Right renal cortex interstitium (tissue), 3 donors: ENCODE results near the gene TCEAL8. TPM values are rescaled to one million over a fixed set of nuclear protein-coding genes. Genes with fewer than 3 reads are reported as not detected.
"Not testable (repeated sequence)": the region's sequence is repeated elsewhere in the genome, so short reads cannot be mapped to it uniquely, and the experiment has no call there.

Experiments
- DNase-seq, 3 donors: peaks; one replicate each; pipeline ENCODE4 v3.0.0-alpha.2; 2013; ENCODE audit warnings: low read depth in 3 of 3, low spot score in 2 of 3
- polyA plus RNA-seq, 3 donors: library from polyadenylated mRNA; unstranded; fragments of 120-200 nt; gene quantifications; one replicate each; pipeline ENCODE4 v1.2.1, GENCODE V29; 2013; ENCODE audit not compliant: insufficient read length in 3 of 3

The TCEAL8 gene, protein sequence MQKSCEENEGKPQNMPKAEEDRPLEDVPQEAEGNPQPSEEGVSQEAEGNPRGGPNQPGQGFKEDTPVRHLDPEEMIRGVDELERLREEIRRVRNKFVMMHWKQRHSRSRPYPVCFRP
- polyA plus RNA-seq = 100 to 1,000 TPM; 163 to 171 (median 164) TPM

DNA sequence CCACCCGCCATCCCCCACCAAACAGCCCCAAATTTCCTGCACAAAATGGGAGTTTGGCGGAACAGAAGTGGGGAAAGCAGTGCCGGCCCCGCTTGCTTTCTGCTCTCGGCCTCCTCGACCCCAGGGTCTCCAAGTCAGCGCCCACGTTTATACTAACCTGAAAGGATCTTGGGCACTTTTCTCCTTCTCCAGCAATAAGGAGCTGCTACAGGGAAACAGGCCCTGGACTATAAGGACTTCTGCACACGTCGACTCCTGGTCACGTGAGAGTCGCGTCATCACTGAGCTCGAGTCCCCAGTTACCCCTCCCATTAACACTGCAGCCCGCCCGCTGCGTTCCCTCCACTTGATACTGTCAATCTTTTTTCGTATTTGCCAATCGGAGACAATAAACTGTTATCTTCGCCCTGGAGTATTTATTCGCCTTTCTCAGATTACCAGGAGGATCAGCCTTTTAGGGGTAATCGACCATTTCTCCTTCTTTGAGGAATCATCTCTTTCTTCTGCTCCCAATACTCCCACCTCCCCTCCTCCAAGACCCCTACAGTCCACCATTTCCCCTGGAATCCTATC is at the start of gene TCEAL8:
TCEAL8 (minus strand) TSS at position 235 of the 573 bp plus-strand sequence. CDS start 1,176 bp downstream, outside the sequence.
- DNase-seq = peak in 1 of 3 donors; percentile 64

DNA sequence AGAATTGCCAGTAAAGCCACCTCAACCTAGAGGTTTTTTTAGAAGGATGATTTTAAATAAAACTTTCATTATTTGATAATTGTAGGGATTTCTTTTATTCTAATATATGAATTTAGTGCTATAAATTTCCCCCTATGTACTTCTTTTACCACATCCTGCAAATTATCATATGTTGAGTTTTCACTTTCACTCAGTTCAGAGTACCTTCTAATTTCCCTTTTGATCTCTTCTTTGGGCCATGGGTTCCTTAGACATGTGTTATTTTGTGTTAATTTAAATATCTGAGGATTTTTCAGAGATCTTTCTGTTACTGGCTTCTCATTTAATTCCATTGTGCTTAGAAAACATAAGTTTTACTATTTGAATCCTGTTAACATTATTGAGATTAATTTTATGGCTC is 49.8 kb upstream of the TCEAL8 start:
- no peak for DNase-seq

DNA sequence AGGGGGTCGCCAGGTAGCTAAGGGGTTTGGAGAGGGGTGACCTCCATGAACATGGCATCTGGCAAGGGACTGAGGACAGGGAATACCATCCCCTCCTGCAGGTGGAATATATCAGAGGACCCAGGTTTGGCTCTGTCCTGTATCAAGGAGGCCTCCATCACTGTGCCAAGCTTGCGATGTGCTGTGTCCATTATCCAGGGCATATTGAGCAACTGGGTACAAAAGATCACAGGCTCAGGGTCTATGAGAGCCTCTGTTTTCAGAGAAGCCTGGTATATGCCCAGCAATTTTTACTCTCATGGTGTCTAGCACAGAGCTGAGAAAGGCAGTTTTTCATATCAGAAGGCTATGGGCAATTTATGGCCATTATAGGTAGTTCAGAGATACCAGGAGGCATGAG is 38.2 kb upstream of the TCEAL8 start:
- DNase-seq = no peak

DNA sequence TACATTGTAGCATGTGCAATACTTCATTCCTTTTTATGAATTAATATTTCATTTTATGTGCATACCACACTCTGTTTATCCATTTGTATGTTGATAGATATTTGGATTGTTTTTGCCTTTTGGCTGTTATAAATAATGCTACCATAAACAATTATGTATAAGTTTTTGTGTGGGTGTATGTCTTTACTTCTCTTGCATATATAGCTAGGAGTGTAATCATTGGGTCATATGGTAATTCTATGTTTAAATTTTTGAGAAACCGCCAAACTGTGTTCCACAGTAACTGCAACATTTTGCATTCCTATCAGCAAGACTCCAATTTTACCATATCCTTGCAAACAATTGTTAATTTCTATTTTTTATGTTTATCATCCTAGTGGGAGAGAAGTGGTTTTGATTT is 24.7 kb upstream of the TCEAL8 start:
- DNase-seq = no peak

DNA sequence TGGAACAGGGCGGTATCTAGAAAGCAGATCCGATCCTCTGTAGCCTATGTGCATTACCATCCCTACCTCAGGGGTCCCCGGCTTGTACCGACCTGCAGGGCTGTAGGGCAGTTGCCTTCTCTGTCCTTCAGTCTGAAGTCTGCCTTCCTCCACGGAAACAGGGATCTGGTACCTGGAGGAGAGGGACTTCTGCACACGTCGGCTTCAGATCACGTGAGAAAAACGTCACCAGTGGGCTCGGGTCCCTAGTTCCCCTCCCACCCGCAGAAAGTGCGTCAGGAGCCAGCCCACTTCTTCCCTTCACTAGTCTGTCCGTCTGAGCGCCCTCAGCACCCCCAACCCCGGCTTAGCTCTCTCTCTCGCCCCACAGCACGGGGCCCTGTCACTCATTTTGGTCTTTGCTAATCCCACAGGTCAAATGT is 21.6 kb upstream of the TCEAL8 start, which contains the start of gene TCEAL5:
TCEAL5 (minus strand) TSS at position 170 of the 422 bp plus-strand sequence. CDS start 2,187 bp downstream, outside the sequence.
- no peak for DNase-seq

DNA sequence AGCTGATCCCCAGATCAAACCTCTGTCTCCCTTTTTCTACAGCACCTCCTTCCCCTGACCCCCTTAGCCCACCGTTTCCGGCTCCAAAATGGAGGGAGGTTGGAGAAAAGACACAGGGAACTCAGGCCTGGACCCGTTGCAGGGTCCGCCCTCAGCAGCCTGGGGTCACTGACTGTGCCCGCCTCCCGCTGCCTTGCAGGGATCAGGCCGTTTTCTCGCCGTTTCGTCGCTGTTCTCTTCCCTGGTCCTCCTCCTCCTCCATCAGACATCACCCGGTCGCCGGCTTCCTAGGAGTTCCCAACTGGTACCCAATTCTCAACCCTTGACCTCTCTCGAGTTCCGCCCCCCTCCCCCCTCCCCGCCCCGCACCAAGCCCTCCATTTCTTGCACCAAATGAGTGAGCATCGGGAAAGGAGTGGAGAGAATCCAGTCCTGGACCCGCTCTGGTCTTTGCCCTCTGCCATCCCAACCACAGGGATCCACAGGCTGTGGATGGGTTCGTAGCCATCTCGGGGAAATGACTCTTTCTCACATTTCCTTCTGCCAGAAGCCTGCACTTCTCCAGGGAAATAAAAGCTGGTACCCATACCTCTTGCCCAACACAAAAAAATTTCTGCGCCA is 21.1 kb upstream of the TCEAL8 start:
- DNase-seq = no peak

DNA sequence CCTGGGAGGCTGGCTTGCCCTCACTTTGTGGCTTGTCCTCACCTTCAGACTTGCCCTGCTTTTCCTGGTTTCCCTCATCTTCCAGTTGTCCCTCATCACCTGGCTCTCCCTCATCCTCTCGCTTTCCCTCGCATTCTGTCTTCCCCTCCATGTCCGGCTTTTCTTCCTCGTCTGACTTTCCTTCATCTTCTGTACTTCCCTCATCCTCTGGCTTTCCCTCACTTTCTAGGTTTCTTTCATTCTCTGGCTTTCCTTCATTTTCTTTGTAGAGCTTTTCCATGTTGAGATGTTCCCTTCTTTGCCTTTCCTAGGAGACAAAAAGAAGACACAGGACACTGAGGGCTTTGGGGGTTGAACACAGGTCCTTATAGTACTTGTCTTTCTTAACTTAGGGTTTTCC is 19.3 kb upstream of the TCEAL8 start:
- DNase-seq = no peak

DNA sequence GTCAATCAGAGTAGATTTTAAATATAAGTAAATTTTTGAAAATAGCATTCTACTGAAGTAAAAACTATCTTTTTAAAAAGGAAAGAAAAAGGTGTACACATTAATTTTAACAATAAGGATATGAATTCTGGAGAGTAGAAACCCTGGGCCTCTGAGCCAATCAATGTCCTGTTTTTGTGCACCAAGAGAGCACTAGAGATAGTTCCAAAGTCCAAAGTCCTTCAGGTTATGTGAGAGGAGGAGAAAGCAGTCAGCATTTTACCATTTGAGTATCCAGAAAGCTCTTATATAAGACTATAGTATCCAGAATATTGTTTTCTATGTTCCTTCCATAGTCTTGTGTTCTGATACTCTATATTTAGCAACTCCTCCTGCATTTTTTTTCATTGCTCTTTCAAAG is 3.3 kb upstream of the TCEAL8 start:
- DNase-seq = no peak

DNA sequence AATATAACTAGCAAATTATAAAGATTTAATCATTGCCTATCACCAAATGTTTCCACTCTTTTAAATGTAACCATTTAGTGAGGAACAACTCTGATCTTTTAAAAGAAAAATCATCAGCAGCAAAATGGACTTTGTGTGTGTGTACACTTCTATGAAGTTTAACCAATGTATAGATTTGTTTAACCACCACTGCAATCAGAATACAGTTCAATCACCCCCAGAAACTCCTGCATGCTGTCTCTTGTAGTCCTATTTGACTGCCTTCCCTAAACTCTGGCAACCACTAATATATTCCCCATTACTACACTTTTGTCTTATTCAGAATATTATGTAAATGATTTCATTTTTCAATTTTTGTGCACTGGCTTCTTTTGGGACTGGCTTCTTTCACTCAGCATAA is 1.7 kb upstream of the TCEAL8 start:
- no peak for DNase-seq

DNA sequence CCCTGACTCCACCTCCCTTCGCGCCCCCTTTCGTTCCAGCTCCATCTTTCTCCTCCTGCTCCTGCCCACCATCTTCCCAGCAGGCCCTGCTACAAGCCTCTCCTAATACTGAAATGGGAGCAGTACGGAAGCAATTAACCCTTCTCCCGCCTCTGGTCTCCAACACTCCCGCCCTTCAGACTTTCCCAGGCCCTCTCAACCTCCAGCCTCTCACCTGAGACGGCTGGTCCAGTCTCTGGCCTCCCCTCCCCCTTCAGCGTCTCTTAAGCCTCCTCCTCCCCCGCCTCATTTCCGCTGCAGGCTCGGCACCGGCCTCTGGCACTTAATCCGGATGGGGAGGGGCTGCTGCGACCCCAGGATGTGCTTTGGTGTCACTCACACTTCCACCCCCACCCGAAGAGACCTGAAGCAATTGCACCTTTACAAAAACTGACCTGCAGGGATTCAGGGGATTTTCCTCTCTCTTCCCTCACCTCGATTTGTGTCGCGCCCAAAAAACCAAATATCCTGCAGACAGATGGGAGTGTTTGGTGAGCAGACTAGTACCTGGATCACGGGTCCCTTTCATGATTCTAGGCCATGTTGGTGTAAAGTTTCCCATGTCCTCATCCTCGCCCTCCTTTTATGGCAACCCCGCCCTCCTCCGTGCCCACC is 657 bp downstream of the TCEAL8 start:
- no peak for DNase-seq

DNA sequence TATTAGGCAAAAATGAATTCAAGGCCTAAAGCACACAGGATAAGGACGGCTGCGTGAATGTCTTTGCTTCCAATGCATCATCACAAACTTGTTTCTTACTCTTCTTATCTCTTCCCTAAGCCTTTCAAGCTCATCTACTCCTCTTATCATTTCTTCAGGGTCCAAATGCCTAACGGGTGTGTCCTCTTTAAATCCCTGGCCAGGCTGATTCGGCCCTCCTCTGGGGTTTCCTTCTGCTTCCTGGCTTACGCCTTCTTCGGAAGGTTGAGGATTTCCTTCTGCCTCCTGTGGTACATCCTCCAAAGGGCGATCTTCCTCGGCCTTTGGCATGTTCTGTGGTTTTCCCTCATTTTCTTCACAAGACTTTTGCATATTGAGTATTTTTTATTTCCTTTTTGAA is 1.3 kb downstream of the TCEAL8 start:
- no peak for DNase-seq

DNA sequence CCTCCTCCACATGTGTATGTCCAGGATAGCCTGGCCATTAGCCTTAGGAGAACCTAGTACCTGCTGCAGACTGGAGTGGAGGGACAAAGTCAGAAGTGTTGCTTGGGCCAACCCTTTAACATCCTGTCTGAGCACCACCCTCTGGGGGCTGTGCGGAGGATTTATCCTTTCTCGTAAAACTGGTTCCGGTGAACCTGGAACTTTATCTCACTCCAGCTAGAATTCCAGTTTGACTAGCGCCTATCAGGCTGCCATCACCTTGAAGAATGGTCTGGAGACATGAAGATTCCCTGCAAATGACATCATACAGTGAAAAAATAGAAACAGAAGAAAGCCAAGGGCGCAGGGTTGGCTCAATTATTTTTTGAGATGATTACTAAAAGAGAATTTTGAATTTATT is 4.0 kb downstream of the TCEAL8 start:
- DNase-seq = no peak

DNA sequence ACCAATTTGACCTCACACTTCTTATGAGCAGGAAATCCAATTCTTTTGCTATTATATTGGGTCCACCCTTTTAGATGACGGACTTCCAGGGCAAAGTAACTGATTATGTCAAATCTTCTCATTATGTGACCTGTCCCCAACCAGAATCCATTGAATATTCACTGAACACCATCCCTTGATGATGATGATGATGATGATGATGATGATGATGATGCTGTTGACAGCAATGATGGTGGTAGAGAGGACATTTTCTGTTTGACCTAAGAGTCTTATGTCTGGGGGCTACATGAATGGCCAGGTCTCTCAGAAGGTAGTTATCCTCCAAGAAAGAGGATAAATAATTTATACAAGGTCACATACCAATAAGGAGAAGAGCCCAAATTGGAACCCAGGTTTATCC is 5.2 kb downstream of the TCEAL8 start:
- DNase-seq = no peak

DNA sequence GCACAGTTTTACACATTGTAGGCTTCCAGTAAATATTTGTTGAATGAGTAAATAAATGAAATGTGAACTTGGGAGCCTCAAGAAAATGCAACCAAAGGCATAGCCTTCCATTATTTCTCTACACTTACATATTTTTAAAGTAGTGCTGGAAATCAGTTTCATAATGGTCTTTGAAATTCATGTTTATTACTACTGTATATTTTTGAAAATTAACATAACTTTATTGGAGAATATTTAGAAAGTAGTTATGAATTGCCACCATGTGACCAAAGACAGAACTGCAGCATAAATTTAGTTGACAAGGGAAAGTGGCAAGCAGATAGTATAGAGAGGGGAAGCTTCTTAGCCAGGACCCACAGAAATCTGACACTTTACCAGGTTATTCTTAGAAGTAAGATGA is 6.4 kb downstream of the TCEAL8 start:
- no peak for DNase-seq

DNA sequence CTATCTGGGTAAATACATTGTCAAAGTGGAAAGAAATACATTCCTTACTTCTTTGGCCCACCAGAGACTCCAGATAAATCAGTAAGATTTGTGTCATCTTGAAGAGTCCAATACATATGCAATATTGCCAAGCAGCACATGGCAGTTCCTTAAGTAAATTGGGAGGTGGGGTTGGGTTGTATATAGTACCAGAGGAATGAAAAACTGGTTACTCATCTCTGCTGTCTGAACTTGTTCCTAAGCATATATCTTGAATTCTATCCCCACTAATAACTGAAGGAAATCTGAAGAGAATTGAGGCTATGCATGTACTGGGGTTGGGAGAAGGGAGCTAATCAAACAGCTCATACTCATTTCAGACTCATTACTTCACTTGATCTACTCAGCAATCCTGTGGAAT is 14.8 kb downstream of the TCEAL8 start:
- DNase-seq = no peak

DNA sequence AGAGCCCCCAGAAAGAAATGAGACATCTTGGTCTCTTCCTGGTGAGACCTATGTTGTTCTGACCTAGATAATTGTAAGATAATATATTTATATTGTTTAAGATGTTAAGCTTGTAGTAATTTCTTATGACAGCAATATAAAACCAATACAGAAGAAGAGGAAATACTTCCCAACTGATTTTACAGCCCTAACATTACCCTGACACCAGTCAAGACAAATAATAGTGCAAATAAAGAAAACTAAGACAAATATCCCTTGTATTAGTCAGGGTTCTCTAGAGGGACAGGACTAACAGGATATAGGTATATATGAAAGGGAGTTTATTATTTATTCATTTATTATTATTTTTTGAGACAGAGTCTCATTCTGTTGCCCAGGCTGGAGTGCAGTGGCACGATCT is 18.7 kb downstream of the TCEAL8 start:
- no peak for DNase-seq

DNA sequence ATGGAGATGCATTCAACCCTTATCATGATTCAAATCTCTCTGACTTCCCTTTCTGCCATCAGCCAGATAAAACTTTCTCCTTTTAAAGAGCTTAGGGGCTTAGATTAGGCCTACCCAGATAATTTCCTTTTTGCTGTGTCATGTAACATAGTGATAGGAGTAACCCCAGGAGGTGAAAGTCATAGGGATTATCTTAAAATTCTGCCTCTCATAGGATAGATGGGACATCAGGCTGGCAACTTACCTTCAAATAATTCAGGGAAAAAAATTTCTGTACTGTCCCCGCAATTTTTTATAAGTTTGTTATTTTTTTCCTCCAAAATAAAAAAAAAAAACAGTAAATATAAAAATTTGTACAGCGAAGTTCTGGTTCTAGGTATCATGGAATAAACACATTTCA is 19.3 kb downstream of the TCEAL8 start:
- DNase-seq = not testable (repeated sequence)

DNA sequence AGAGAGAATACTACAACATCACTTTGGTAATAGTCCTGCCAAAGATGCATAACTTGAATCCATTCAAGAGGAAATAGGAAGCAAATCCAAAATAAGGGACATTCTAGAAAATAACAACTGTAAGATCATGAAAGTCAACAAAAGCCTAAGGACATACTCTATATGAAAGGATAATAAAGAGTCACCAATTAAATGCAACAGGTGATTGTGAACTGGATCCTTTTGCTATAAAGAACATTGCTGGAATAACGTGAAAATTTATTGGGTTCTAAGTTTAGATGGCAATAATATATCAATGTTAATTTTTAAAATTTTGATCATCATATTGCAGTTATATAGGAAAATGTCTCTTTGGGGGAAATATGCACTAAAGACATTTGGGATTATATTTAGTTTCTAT is 20.1 kb downstream of the TCEAL8 start:
- DNase-seq = no peak

DNA sequence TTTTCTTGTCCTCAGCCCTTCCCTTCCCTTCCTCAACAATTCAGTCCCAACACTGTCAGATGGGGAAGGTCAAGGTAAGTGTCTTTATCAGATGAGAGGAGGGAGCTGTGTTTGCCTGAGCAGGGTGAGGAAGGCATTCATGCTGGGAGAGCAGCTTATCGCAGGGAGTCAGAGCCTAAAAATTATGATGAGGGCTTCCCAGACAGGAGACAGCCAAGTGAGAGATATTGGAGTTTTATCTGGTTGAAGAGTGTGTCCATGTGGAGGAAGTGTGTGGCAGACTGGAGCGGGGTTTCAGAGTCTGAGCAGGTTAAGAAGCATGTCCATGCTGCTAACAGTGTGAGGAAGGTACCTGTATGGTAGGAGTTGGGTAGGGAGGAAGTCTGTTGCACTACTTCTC is 21.7 kb downstream of the TCEAL8 start:
- no peak for DNase-seq

DNA sequence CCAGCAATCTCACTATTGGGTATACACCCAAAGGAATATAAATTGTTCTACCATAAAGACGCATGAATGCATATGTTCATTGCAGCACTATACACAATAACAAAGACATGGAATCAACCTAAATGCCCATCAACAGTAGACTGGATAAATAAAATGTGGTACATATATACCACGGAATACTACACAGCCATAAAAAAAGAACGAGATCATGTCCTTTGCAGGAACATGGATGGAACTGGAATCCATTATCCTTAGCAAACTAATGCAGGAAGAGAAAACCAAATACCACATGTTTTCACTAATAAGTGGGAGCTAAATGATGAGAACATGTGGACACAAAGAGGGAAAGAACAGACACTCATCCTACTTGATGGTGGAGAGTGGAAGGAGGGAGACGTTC is 29.0 kb downstream of the TCEAL8 start:
- DNase-seq = not testable (repeated sequence)

DNA sequence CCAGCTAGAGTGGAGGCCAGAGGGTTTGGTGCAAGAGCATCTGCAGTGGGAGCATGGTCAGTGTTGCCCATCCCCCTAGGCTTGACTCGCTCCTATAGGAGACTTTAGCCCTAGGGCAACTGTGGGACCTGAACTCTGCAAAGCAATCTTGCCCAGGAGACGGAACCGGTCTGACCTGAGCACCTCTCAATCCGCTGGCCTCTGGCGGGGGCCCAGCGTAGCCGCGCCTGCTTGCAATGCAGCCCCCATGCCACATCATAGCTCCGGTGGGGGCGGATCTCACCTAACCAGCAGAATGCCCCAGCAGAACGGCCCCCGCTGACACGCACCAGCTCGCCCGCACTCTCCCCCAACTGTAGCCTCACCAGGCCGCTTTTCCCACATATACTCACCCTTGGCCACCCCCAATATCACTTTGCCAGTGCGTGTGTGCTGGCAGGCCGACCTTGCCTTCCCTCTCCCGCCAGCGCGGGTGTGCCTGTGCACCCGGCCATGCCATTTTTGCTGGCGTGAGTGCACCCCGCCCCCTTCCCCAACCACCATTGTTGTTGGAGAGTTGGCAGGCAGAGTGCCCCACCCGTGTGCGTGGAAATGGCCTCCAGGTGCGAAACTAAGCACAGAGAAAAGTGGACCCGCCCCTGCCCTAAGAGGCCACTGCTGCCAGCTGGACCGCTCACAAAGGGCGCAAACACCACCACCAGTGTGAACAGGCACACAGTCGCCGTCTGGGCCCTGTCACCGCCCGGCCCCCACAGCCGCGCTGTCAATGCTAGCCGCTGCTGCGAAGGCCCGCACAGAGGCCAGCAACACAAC is 34.2 kb downstream of the TCEAL8 start:
- DNase-seq = no peak
